ENCODE results near the gene POLR1B. TPM values are rescaled to one million over a fixed set of nuclear protein-coding genes. Genes with fewer than 3 reads are reported as not detected.
"Not testable (repeated sequence)": the region's sequence is repeated elsewhere in the genome, so short reads cannot be mapped to it uniquely, and the experiment has no call there.

The POLR1B gene
- total RNA-seq, 3 donors from 2014 or later, result 10.1 to 18.3 (median 18.1) TPM

- no peak for DNase-seq
- intact Hi-C loops (cut with DNase I, micrococcal nuclease), result no loop called here
- no peaks in the 10 kb centered on the region for H3K9me3 ChIP-seq
- H3K36me3 ChIP-seq (ENCODE audit: low read depth), result no peaks in the 10 kb centered on the region
- ATAC-seq, result no peak
- H3K4me3 ChIP-seq, result no peak overlapping the region
- H3K4me1 ChIP-seq (ENCODE audit: low read depth), result no peaks in the 10 kb centered on the region
- TF ChIP-seq, protein P1, sequence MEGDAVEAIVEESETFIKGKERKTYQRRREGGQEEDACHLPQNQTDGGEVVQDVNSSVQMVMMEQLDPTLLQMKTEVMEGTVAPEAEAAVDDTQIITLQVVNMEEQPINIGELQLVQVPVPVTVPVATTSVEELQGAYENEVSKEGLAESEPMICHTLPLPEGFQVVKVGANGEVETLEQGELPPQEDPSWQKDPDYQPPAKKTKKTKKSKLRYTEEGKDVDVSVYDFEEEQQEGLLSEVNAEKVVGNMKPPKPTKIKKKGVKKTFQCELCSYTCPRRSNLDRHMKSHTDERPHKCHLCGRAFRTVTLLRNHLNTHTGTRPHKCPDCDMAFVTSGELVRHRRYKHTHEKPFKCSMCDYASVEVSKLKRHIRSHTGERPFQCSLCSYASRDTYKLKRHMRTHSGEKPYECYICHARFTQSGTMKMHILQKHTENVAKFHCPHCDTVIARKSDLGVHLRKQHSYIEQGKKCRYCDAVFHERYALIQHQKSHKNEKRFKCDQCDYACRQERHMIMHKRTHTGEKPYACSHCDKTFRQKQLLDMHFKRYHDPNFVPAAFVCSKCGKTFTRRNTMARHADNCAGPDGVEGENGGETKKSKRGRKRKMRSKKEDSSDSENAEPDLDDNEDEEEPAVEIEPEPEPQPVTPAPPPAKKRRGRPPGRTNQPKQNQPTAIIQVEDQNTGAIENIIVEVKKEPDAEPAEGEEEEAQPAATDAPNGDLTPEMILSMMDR (IDR thresholded peaks at IDR 0.05), result no peak
These were observed 13.7 kb upstream of the POLR1B start for GRCh38 chr2:112528541-112528940.

- intact Hi-C loops (cut with DNase I, micrococcal nuclease), result no loop called here
- H3K4me3 ChIP-seq, result no peak overlapping the region
- no peaks in the 10 kb centered on the region for H3K36me3 ChIP-seq (ENCODE audit: low read depth)
- TF ChIP-seq, protein P1 (IDR thresholded peaks at IDR 0.05), result no peak
- ATAC-seq (no peak), DNase-seq (no peak)
- no peaks in the 10 kb centered on the region for H3K4me1 ChIP-seq (ENCODE audit: low read depth)
- H3K9me3 ChIP-seq, result no peaks in the 10 kb centered on the region
These were observed 12.5 kb upstream of the POLR1B start for GRCh38 chr2:112529757-112530156.

DNA sequence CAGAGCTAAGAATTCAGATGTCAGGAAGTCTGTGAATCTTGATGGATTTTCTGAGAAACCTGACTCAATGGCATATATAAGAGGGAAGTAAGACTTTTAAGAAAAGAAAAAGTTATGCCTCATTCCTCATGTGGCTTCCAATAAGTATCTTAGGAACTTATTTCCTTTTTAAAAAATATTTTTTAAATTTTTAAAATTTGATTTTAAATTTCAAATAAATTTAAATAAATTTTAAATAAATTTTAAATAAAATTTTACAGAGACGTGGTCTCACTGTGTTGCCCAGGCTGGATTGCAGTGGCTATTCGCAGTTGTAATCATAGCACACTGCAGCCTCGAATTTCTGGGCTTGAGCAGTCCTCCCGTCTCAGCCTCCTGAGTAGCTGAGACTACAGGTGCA lies 11.5 kb upstream of the POLR1B start:
- Histone ChIP-seq H3K36me3 (ENCODE audit: low read depth) (no peaks in the 10 kb centered on the region), H3K4me1 (ENCODE audit: low read depth) (no peaks in the 10 kb centered on the region), H3K4me3 (no peak overlapping the region), H3K9me3 (no peaks in the 10 kb centered on the region)
- intact Hi-C loops (cut with DNase I, micrococcal nuclease), result no loop called here
- ATAC-seq, result no peak
- no peak for DNase-seq
- TF ChIP-seq, protein P1 (IDR thresholded peaks at IDR 0.05), result no peak

DNA sequence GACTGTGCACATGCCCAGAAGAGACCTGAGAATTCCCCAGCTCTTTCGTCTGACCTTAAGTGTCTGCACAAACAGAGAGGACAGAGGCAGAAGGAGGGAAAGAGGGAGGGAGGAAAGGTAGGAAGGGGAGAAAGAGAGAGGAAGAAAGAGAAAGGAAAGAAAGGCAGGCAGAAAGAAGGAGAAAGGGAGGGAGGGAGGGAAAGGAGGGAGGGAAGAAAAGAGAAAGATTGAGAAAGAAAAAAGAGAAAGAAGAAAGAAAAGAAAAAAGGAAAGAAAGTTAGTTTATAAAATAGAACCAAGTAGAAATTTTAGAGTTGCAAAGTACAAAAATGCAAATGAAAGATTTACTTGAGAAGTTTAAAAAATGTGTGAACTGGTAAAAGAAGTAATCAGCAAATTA lies 7.4 kb upstream of the POLR1B start:
- Histone ChIP-seq H3K4me3 (no peak overlapping the region), H3K9me3 (no peaks in the 10 kb centered on the region), H3K36me3 (ENCODE audit: low read depth) (no peaks in the 10 kb centered on the region), H3K4me1 (ENCODE audit: low read depth) (no peaks in the 10 kb centered on the region)
- intact Hi-C loops (cut with DNase I, micrococcal nuclease), result no loop called here
- DNase-seq (no peak), ATAC-seq (no peak)
- TF ChIP-seq, protein P1 (IDR thresholded peaks at IDR 0.05), result no peak

DNA sequence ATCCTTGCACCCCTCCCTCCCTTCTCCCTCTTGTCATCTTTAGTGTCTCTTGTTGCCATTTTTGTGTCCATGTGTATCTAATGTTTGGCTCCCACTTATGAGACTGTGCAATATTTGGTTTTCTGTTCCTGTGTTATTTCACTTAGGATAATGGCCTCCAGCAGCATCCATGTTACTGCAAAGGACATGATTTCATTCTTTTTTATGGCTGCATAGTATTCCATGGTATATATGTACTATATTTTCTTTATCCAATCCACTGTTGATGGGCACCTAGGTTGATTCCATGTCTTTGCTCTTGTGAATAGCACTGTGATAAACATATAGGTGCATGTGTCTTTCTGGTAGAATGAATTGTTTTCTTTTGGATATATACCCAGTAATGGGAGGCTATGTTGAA lies 5.6 kb upstream of the POLR1B start:
- ATAC-seq; DNase-seq; intact Hi-C loops (cut with DNase I, micrococcal nuclease): not testable (repeated sequence)

GRCh38 chr2:112539306-112539705 lies 3.0 kb upstream of the POLR1B start:
- Histone ChIP-seq H3K4me1 (ENCODE audit: low read depth) (peaks cover 15% of the 10 kb centered on the region), H3K9me3 (no peaks in the 10 kb centered on the region), H3K36me3 (ENCODE audit: low read depth) (no peaks in the 10 kb centered on the region), H3K4me3 (no peak overlapping the region)
- TF ChIP-seq, protein P1 (IDR thresholded peaks at IDR 0.05), result no peak
- ATAC-seq (no peak), DNase-seq (no peak)
- intact Hi-C loops (cut with DNase I, micrococcal nuclease), result no loop called here

More for the DNA sequence above, 5.6 kb upstream of the POLR1B start:
- H3K4me1 ChIP-seq (ENCODE audit: low read depth); H3K9me3 ChIP-seq; H3K36me3 ChIP-seq (ENCODE audit: low read depth); H3K4me3 ChIP-seq: not testable (repeated sequence)

All from mucosa of descending colon (tissue), 3 donors.